ENCODE measurements around the gene NRF1. TPM values are rescaled to one million over a fixed set of nuclear protein-coding genes. Genes with fewer than 3 reads are reported as not detected.

The NRF1 gene
- total RNA-seq, 2 donors from 2014 or later, result 22.9 to 26.4 TPM

DNA sequence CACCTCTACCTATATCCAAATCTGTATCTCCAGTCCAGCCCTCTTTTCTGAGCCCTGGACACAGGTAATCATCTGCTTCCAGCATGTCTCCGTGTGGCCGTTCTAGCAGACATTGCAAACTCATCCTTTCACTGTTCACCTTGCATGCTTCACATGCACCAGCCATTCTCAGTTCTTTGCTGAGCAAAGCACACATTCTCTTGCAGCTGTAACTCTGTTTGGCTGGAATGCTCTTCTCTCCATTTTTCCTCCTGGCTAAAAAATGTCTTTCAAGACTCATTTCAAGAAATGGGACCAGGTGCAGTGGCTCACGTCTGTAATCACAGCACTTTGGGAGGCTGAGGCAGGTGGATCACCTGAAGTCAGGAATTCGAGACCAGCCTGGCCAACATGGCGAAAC, 40.3 kb upstream of the NRF1 start:
- H3K9ac ChIP-seq (ENCODE audit: extremely low read depth, low read length, poor library complexity, severe bottlenecking), result no peak overlapping the region
- H3K27ac ChIP-seq (ENCODE audit: low read depth, low read length), result no peak overlapping the region
- H3K4me3 ChIP-seq (ENCODE audit: low read length), result no peak overlapping the region
- no peaks in the 10 kb centered on the region for H3K27me3 ChIP-seq (ENCODE audit: control insufficient read depth, insufficient read depth, low read length, poor library complexity, severe bottlenecking)
- no peaks in the 10 kb centered on the region for H3K27me3 Mint-ChIP-seq (ENCODE audit: insufficient read depth)
- H3K9me3 ChIP-seq (ENCODE audit: control insufficient read depth, low read length), result peaks cover 4% of the 10 kb centered on the region
- DNase-seq, result no peak
- TF ChIP-seq, protein P1, sequence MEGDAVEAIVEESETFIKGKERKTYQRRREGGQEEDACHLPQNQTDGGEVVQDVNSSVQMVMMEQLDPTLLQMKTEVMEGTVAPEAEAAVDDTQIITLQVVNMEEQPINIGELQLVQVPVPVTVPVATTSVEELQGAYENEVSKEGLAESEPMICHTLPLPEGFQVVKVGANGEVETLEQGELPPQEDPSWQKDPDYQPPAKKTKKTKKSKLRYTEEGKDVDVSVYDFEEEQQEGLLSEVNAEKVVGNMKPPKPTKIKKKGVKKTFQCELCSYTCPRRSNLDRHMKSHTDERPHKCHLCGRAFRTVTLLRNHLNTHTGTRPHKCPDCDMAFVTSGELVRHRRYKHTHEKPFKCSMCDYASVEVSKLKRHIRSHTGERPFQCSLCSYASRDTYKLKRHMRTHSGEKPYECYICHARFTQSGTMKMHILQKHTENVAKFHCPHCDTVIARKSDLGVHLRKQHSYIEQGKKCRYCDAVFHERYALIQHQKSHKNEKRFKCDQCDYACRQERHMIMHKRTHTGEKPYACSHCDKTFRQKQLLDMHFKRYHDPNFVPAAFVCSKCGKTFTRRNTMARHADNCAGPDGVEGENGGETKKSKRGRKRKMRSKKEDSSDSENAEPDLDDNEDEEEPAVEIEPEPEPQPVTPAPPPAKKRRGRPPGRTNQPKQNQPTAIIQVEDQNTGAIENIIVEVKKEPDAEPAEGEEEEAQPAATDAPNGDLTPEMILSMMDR (conservative IDR thresholded peaks at IDR 0.05), result no peak
- peaks cover 16% of the 10 kb centered on the region for H3K9me3 Mint-ChIP-seq
- H3K4me1 Mint-ChIP-seq, result peaks cover 2% of the 10 kb centered on the region
- no peaks in the 10 kb centered on the region for H3K36me3 Mint-ChIP-seq (ENCODE audit: low read depth)
- H3K27ac Mint-ChIP-seq, result no peak overlapping the region
- H3K36me3 ChIP-seq (ENCODE audit: control insufficient read depth, insufficient read depth, low read length), result no peaks in the 10 kb centered on the region
- no peak overlapping the region for H3K4me3 Mint-ChIP-seq
- H3K4me1 ChIP-seq (ENCODE audit: control insufficient read depth, insufficient read depth, low read length), result no peaks in the 10 kb centered on the region
- whole genome bisulfite sequencing, 2 experiments (ENCODE audit: insufficient coverage in 1 of 2, insufficient read length in 1 of 2), result 93 to 94% methylated on average over 3 to 5 of the region's 5 CpGs

DNA sequence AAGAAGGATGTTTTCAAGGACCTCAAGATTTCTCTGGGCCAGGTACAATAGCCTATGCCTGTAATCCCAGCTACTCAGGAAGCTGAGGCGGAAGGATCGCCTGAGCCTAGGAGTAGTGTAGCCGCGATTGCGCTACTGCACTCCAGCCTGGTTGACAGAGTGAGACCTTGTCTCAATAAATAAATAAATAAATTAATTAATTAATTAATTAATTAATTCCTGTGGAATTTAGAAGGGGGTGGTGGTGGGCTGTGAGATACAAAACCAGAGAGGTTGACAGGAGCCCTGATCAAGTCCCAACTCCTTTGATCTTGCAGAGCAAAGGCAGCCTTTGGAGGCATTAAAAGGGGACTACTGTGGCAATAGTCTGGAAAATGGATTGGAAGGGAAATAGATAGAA, 39.3 kb upstream of the NRF1 start:
- 98% methylated on average over 5 of the region's 5 CpGs; no CpG with 5 or more reads in 1 of the 2 experiments for WGBS, 2 experiments (ENCODE audit: insufficient coverage in 1 of 2, insufficient read length in 1 of 2)
- no peak overlapping the region for H3K9ac ChIP-seq (ENCODE audit: extremely low read depth, low read length, poor library complexity, severe bottlenecking)
- no peak overlapping the region for H3K27ac ChIP-seq (ENCODE audit: low read depth, low read length)
- DNase-seq, result no peak
- no peaks in the 10 kb centered on the region for H3K36me3 ChIP-seq (ENCODE audit: control insufficient read depth, insufficient read depth, low read length)
- H3K36me3 Mint-ChIP-seq (ENCODE audit: low read depth), result peaks cover 2% of the 10 kb centered on the region
- H3K27me3 ChIP-seq (ENCODE audit: control insufficient read depth, insufficient read depth, low read length, poor library complexity, severe bottlenecking), result no peaks in the 10 kb centered on the region
- H3K27ac Mint-ChIP-seq, result no peak overlapping the region
- peaks cover 2% of the 10 kb centered on the region for H3K4me1 Mint-ChIP-seq
- peaks cover 8% of the 10 kb centered on the region for H3K9me3 ChIP-seq (ENCODE audit: control insufficient read depth, low read length)
- H3K4me1 ChIP-seq (ENCODE audit: control insufficient read depth, insufficient read depth, low read length), result no peaks in the 10 kb centered on the region
- no peaks in the 10 kb centered on the region for H3K27me3 Mint-ChIP-seq (ENCODE audit: insufficient read depth)
- TF ChIP-seq, protein P1 (conservative IDR thresholded peaks at IDR 0.05), result no peak
- no peak overlapping the region for H3K4me3 ChIP-seq (ENCODE audit: low read length)
- no peak overlapping the region for H3K4me3 Mint-ChIP-seq
- H3K9me3 Mint-ChIP-seq, result peaks cover 18% of the 10 kb centered on the region

DNA sequence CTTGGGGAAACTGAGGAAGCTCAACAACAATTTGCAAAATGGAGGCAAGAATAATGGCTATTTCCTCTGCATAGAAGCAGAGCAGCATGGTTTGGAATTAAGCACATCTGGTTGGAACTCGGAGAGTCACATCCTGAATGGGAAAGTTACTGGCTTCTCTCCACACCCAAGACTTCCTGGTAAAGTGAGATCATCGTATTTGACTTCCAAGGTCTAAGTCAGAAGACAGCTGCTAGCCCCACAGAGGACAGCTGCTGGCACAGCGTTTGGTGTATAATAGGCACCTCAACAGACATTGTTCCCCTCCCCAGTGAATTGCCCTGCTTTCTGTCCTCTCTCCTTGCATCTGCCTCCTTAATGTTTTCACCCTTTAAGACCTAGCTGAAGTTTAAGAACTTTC, 37.0 kb upstream of the NRF1 start:
- Mint-ChIP-seq H3K27me3 (ENCODE audit: insufficient read depth) (no peaks in the 10 kb centered on the region), H3K4me1 (peaks cover 2% of the 10 kb centered on the region), H3K27ac (no peak overlapping the region), H3K4me3 (no peak overlapping the region), H3K9me3 (peaks cover 28% of the 10 kb centered on the region), H3K36me3 (ENCODE audit: low read depth) (peaks cover 5% of the 10 kb centered on the region)
- no peak overlapping the region for H3K4me3 ChIP-seq (ENCODE audit: low read length)
- H3K9me3 ChIP-seq (ENCODE audit: control insufficient read depth, low read length), result peaks cover 29% of the 10 kb centered on the region
- H3K27ac ChIP-seq (ENCODE audit: low read depth, low read length), result no peak overlapping the region
- H3K36me3 ChIP-seq (ENCODE audit: control insufficient read depth, insufficient read depth, low read length), result no peaks in the 10 kb centered on the region
- no peaks in the 10 kb centered on the region for H3K27me3 ChIP-seq (ENCODE audit: control insufficient read depth, insufficient read depth, low read length, poor library complexity, severe bottlenecking)
- H3K4me1 ChIP-seq (ENCODE audit: control insufficient read depth, insufficient read depth, low read length), result no peaks in the 10 kb centered on the region
- TF ChIP-seq, protein P1 (conservative IDR thresholded peaks at IDR 0.05), result no peak
- 82 to 100% methylated on average over 1 to 3 of the region's 3 CpGs for WGBS, 2 experiments (ENCODE audit: insufficient coverage in 1 of 2, insufficient read length in 1 of 2)
- no peak overlapping the region for H3K9ac ChIP-seq (ENCODE audit: extremely low read depth, low read length, poor library complexity, severe bottlenecking)
- DNase-seq, result no peak

Data from endodermal cell (in vitro differentiated cells).